Measurements from ENCODE around the gene LAMA1. TPM values are rescaled to one million over a fixed set of nuclear protein-coding genes. Genes with fewer than 3 reads are reported as not detected.

LAMA1 gene

DNA sequence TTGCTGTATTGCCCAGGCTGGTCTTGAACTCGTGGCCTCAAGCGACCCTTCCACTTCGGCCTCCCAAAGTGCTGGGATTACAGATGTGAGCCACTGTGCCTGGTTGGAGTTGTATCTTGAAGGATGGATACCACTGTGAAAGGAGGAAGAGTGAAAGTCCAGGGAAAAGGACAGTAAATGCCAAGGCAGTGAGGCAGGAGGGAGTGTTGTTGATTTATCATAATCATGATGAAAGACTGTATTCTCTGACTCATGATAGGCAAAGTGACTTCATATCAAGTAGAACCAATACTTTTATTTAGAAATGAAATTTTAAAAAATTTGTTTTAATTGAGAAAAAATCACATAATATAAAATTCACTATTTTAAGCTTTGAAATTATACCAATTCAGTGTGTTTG, 225.8 kb downstream of the LAMA1 start:
- Histone ChIP-seq H3K23ac (ENCODE audit: low read length in 2 of 2) (no peak overlapping the region), H3K79me1 (replicated peaks; ENCODE audit: low read length, poor library complexity, severe bottlenecking) (no peaks in the 10 kb centered on the region), H3K4me2 (ENCODE audit: low read length, poor library complexity, severe bottlenecking) (no peak overlapping the region), H3K4ac (ENCODE audit: low read depth in 1 of 2, low read length in 2 of 2) (no peak overlapping the region), H3K18ac (ENCODE audit: low read depth in 1 of 2, low read length in 2 of 2) (no peak overlapping the region), H3K4me3 (ENCODE audit: insufficient read depth in 1 of 2, low read depth in 1 of 2, low read length in 2 of 2) (no peak overlapping the region), H4K91ac (ENCODE audit: low read length) (no peak overlapping the region), H3K9ac (ENCODE audit: low read length) (no peak overlapping the region), H2BK120ac (ENCODE audit: low read depth, low read length) (no peak overlapping the region), H3K27ac (ENCODE audit: low read length, poor library complexity, severe bottlenecking) (no peak overlapping the region), H2BK15ac (ENCODE audit: low read depth, poor library complexity, severe bottlenecking) (no peak overlapping the region), H2AFZ (ENCODE audit: low read depth, low read length) (no peak overlapping the region), H3K9me3 (ENCODE audit: control insufficient read depth, low read length) (no peaks in the 10 kb centered on the region), H3K27me3 (ENCODE audit: control insufficient read depth in 1 of 2, insufficient read depth in 1 of 2, low read length in 2 of 2) (no peaks in the 10 kb centered on the region), H2BK12ac (ENCODE audit: low read length in 2 of 2) (no peak overlapping the region), H3K36me3 (ENCODE audit: control insufficient read depth in 1 of 2, insufficient read depth in 2 of 2, low read depth in 1 of 2, low read length in 2 of 2) (peaks cover 5 to 57% of the 10 kb centered on the region in 2 experiments), H2AK5ac (ENCODE audit: low read length, severe bottlenecking) (no peak overlapping the region), H3K4me1 (ENCODE audit: control insufficient read depth, insufficient read depth, low read depth, low read length) (no peaks in the 10 kb centered on the region), H3K14ac (ENCODE audit: low read length in 2 of 2) (no peak overlapping the region), H4K8ac (ENCODE audit: low read length) (no peak overlapping the region), H2BK5ac (ENCODE audit: low read depth, low read length, poor library complexity, severe bottlenecking) (no peak overlapping the region)
- WGBS: 95% methylated on average over 3 of the region's 3 CpGs
- no peak for DNase-seq

Small RNA genes lying within 50 kb of the gene (small RNA-seq; reads per million reads assigned to genes)
- not detected for gene RNU6-916P (ENCODE audit: low read depth)

Measured in mesenchymal stem cell (in vitro differentiated cells and primary cell).